Measurements from ENCODE around the gene TMEM140. TPM values are rescaled to one million over a fixed set of nuclear protein-coding genes. Genes with fewer than 3 reads are reported as not detected.
"Not testable (repeated sequence)": the region's sequence is repeated elsewhere in the genome, so short reads cannot be mapped to it uniquely, and the experiment has no call there.

Gene TMEM140
- polyA plus RNA-seq, 3 donors: 23.8 to 27.2 (median 26.4) TPM

- DNase-seq (ENCODE audit: low read depth in 3 of 3, low spot score in 2 of 3): not testable (repeated sequence)
Measured at GRCh38 chr7:135211946-135212685, 64.2 kb downstream of the TMEM140 start.

- DNase-seq (ENCODE audit: low read depth in 3 of 3, low spot score in 2 of 3): no peak
Measured at GRCh38 chr7:135213831-135214230, 66.0 kb downstream of the TMEM140 start.

- DNase-seq (ENCODE audit: low read depth in 3 of 3, low spot score in 2 of 3): no peak
Measured at GRCh38 chr7:135215180-135215579, 67.3 kb downstream of the TMEM140 start.

DNA sequence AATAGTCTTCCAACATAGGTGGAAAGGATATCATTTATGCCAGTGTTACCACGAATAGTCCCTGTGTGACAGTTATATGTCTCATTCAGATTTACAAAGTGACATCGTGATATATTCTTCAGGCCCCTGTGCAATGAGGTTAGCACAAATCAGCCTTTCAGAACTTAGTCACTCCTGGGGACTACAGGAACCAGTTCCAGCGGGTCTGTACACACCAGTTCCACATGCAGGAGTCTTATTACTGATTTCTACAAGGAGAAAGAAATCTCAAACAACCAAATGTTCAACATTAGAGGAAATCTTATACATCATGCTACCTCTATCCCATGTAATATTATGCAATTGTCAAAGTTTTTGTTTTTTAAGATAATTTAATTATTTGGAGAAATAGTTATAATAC is 67.8 kb downstream of the TMEM140 start:
- DNase-seq (ENCODE audit: low read depth in 3 of 3, low spot score in 2 of 3): no peak

Other genes starting within 250 kb of the TMEM140 start
- 1 to 10 TPM; 6.7 to 10.0 (median 7.6) TPM for gene AGBL3, start 161.6 kb upstream of the TMEM140 start, polyA plus RNA-seq (ENCODE audit: insufficient read length in 3 of 3)
- gene CYREN, start 22.6 kb downstream of the TMEM140 start, polyA plus RNA-seq (ENCODE audit: insufficient read length in 3 of 3): 10 to 100 TPM; 57.3 to 67.4 (median 60.9) TPM
- gene WDR91, start 63.5 kb downstream of the TMEM140 start, polyA plus RNA-seq (ENCODE audit: insufficient read length in 3 of 3): 10 to 100 TPM; 43.8 to 49.5 (median 45.9) TPM
- under 1 TPM in 1 of 3 donors, not detected in 2; 0.36 TPM for gene STRA8, start 85.8 kb downstream of the TMEM140 start, polyA plus RNA-seq (ENCODE audit: insufficient read length in 3 of 3)

Measured in right renal cortex interstitium (tissue), 3 donors.